Calu3 (cell line): Measurements from ENCODE around the gene FARP1. TPM values are rescaled to one million over a fixed set of nuclear protein-coding genes. Genes with fewer than 3 reads are reported as not detected.

Experiments
- BruUV-seq: library from RNA; stranded (reverse); fragments of 400-500 nt; replicated peaks from 2 replicates; lab custom pipeline; 2021; lab: Mats Ljungman, UMichigan
- CTCF ChIA-PET: fragments of 300-600 bp; sonication (Branson Sonifier 250); formaldehyde crosslinking; loops from one replicate; lab custom pipeline; 2022; ENCODE audit warnings: antibody characterized with exemption; lab: Charles Lee
- DNase-seq: peaks from one replicate; pipeline ENCODE4 v3.0.0; 2022
- H3K27ac Mint-ChIP-seq: one replicate; pipeline ENCODE4 v1.8.0; 2022; ENCODE audit warnings: mixed read lengths; ENCODE audit not compliant: unreplicated experiment
- H3K27me3 Mint-ChIP-seq: one replicate; pipeline ENCODE4 v1.8.0; 2022; ENCODE audit warnings: mixed read lengths; ENCODE audit not compliant: unreplicated experiment
- H3K36me3 Mint-ChIP-seq: one replicate; pipeline ENCODE4 v1.8.0; 2022; ENCODE audit warnings: mild to moderate bottlenecking, moderate library complexity, mixed read lengths; ENCODE audit not compliant: insufficient read depth, unreplicated experiment
- H3K4me1 Mint-ChIP-seq: one replicate; pipeline ENCODE4 v1.8.0; 2022; ENCODE audit warnings: mild to moderate bottlenecking, low read depth, mixed read lengths; ENCODE audit not compliant: unreplicated experiment
- H3K4me3 Mint-ChIP-seq: one replicate; pipeline ENCODE4 v1.8.0; 2022; ENCODE audit warnings: mild to moderate bottlenecking, low read depth, moderate library complexity, mixed read lengths; ENCODE audit not compliant: unreplicated experiment
- H3K9me3 Mint-ChIP-seq: one replicate; pipeline ENCODE4 v1.8.0; 2022; ENCODE audit warnings: low read depth, mixed read lengths; ENCODE audit not compliant: unreplicated experiment
- intact Hi-C: fragments of 100-400 bp; cut with micrococcal nuclease; formaldehyde crosslinking; loops from one replicate; pipeline ENCODE4 v1.10.0; 2022; ENCODE audit not compliant: unreplicated experiment
- total RNA-seq: library from RNA; stranded (reverse); gene quantifications from 2 replicates; pipeline ENCODE4 v1.2.3, GENCODE V29; 2022
- TF ChIP-seq, protein P1 (sequence below): fragments of 200-600 bp; IDR thresholded peaks from one replicate; pipeline ENCODE4 v1.8.0; 2022; ENCODE audit warnings: antibody characterized with exemption; ENCODE audit not compliant: unreplicated experiment

FARP1 gene
- total RNA-seq, 1 experiment from 2014 or later, result 47.0 TPM

- Mint-ChIP-seq H3K27me3 (no peaks in the 10 kb centered on the region), H3K4me3 (no peak overlapping the region), H3K36me3 (peaks cover 10% of the 10 kb centered on the region), H3K27ac (no peak overlapping the region), H3K9me3 (no peaks in the 10 kb centered on the region), H3K4me1 (no peaks in the 10 kb centered on the region)
- intact Hi-C loops, result no loop called here
- no TSS peak for BruUV-seq
- no peak for DNase-seq
- CTCF ChIA-PET, result no interaction called here
- TF ChIP-seq, protein P1, sequence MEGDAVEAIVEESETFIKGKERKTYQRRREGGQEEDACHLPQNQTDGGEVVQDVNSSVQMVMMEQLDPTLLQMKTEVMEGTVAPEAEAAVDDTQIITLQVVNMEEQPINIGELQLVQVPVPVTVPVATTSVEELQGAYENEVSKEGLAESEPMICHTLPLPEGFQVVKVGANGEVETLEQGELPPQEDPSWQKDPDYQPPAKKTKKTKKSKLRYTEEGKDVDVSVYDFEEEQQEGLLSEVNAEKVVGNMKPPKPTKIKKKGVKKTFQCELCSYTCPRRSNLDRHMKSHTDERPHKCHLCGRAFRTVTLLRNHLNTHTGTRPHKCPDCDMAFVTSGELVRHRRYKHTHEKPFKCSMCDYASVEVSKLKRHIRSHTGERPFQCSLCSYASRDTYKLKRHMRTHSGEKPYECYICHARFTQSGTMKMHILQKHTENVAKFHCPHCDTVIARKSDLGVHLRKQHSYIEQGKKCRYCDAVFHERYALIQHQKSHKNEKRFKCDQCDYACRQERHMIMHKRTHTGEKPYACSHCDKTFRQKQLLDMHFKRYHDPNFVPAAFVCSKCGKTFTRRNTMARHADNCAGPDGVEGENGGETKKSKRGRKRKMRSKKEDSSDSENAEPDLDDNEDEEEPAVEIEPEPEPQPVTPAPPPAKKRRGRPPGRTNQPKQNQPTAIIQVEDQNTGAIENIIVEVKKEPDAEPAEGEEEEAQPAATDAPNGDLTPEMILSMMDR, result no peak
These were observed 252.1 kb downstream of the FARP1 start for GRCh38 chr13:98394820-98395510.

DNA sequence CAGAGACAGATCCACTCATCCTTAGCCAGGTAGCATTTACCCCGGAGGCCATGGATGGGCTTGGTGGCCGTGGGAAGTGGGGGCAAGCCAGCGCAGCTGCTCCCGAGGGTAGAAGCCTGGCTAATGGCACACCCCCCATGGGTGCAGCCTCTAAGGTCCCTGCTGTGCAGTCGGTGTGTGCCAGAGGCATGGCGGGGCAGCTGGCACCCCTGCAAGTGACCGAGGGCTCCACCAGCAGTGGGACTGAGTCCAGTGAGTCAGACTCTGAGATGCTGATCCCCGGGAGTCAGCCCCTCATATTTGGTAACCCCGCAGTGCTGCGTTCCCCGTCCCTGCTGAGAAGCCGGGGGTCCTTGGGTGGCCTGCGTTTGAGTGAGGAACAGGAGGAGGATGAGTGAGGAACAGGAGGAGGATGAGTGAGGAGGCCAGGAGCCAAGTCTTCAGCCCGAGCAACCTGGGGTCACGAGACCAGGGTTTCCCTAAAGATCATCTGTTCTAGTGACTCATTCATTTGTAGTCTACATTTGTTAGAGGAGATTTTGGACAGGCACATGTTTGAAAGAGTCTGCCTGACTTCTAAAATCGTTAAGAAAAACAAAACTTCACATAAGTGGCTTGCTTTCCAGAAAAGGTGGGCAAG is 253.3 kb downstream of the FARP1 start:
- H3K36me3 Mint-ChIP-seq, result peaks cover 6% of the 10 kb centered on the region
- no peak overlapping the region for H3K4me3 Mint-ChIP-seq
- H3K4me1 Mint-ChIP-seq, result no peaks in the 10 kb centered on the region
- TF ChIP-seq, protein P1, result no peak
- H3K9me3 Mint-ChIP-seq, result no peaks in the 10 kb centered on the region
- no peaks in the 10 kb centered on the region for H3K27me3 Mint-ChIP-seq
- no peak for DNase-seq
- CTCF ChIA-PET, result no interaction called here
- no peak overlapping the region for H3K27ac Mint-ChIP-seq
- no TSS peak for BruUV-seq
- intact Hi-C loops, result no loop called here

- Mint-ChIP-seq H3K9me3 (no peaks in the 10 kb centered on the region), H3K4me1 (no peaks in the 10 kb centered on the region), H3K27ac (no peak overlapping the region), H3K36me3 (peaks cover 6% of the 10 kb centered on the region), H3K27me3 (no peaks in the 10 kb centered on the region), H3K4me3 (no peak overlapping the region)
- no TSS peak for BruUV-seq
- TF ChIP-seq, protein P1, result no peak
- no peak for DNase-seq
- intact Hi-C loops, result no loop called here
- CTCF ChIA-PET, result no interaction called here
These were observed 254.3 kb downstream of the FARP1 start for GRCh38 chr13:98397221-98397620.

GRCh38 chr13:98397861-98398260 is 255.0 kb downstream of the FARP1 start:
- TF ChIP-seq, protein P1, result no peak
- Mint-ChIP-seq H3K4me3 (no peak overlapping the region), H3K36me3 (peaks cover 6% of the 10 kb centered on the region), H3K27ac (no peak overlapping the region), H3K9me3 (no peaks in the 10 kb centered on the region), H3K4me1 (no peaks in the 10 kb centered on the region), H3K27me3 (no peaks in the 10 kb centered on the region)
- BruUV-seq, result no TSS peak
- CTCF ChIA-PET, result no interaction called here
- no peak for DNase-seq
- intact Hi-C loops, result no loop called here
